Measurements from ENCODE around the gene MS4A8.

The MS4A8 gene

DNA sequence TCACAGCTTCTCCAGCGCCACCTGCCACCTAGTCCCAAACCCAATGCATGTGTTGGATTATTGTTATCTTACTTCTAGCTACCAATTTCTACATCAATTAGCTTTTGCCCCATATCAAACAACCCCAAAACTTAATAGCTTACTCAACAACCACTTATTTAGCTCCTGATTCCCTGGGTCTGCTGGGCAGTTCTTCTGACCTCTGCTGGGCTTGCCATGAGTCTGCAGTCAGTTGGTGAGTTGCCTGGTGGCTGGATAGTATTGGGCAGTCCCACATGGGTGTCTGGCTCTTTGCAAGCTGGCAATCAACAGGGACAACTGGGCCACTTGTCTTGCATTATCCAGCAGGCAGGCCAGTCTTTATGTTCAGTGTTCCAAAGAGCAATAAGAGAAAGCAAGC is 43.6 kb downstream of the MS4A8 start:
- TF ChIP-seq, protein P1, sequence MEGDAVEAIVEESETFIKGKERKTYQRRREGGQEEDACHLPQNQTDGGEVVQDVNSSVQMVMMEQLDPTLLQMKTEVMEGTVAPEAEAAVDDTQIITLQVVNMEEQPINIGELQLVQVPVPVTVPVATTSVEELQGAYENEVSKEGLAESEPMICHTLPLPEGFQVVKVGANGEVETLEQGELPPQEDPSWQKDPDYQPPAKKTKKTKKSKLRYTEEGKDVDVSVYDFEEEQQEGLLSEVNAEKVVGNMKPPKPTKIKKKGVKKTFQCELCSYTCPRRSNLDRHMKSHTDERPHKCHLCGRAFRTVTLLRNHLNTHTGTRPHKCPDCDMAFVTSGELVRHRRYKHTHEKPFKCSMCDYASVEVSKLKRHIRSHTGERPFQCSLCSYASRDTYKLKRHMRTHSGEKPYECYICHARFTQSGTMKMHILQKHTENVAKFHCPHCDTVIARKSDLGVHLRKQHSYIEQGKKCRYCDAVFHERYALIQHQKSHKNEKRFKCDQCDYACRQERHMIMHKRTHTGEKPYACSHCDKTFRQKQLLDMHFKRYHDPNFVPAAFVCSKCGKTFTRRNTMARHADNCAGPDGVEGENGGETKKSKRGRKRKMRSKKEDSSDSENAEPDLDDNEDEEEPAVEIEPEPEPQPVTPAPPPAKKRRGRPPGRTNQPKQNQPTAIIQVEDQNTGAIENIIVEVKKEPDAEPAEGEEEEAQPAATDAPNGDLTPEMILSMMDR (IDR thresholded peaks at IDR 0.05; ENCODE audit: borderline replicate concordance, insufficient read depth, low read depth, low read length), result no peak
- no peak overlapping the region for H3K4me3 ChIP-seq (ENCODE audit: low read depth, low read length)

DNA sequence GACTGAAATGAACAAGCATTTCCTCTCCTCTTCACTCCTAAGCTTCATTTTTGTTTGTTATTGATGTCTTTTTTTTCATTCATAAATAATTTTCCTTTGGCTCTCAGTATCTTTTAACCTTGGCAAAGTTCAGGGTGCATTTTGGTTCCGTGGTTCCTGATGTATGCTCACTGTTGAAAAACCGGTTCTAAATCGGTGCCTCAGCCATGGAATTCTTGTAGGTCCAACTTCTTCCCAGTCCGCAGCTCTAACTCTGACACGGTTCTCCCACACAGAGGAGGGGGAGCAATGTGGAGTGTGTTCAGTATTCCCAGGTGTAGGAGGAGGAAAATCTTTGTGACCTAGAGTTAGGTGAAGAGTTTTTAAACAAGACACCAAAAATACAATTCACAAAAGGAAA is 44.7 kb downstream of the MS4A8 start:
- H3K4me3 ChIP-seq (ENCODE audit: low read depth, low read length), result no peak overlapping the region
- TF ChIP-seq, protein P1 (IDR thresholded peaks at IDR 0.05; ENCODE audit: borderline replicate concordance, insufficient read depth, low read depth, low read length), result no peak

DNA sequence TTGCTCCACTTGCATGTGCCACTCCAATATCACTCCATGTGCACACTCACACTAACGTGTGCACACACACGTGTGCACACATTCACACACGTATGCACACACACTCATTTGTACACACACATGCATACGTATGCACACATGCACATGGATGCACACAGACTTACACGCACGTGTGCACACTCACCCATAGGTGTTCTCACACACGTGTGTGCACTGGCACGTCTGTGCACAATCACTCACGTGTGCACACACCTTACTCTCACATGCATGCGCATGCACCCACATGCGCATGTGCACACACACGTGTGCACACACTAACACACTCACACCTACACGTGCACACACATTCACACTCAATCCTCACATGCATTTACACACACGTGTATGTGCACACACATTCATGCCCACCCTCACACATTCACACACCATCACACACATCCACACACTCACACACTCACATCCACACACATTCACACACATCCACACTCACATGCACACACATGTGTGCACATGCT is 48.0 kb downstream of the MS4A8 start:
- TF ChIP-seq, protein P1 (IDR thresholded peaks at IDR 0.05; ENCODE audit: borderline replicate concordance, insufficient read depth, low read depth, low read length), result no peak
- no peak overlapping the region for H3K4me3 ChIP-seq (ENCODE audit: low read depth, low read length)

DNA sequence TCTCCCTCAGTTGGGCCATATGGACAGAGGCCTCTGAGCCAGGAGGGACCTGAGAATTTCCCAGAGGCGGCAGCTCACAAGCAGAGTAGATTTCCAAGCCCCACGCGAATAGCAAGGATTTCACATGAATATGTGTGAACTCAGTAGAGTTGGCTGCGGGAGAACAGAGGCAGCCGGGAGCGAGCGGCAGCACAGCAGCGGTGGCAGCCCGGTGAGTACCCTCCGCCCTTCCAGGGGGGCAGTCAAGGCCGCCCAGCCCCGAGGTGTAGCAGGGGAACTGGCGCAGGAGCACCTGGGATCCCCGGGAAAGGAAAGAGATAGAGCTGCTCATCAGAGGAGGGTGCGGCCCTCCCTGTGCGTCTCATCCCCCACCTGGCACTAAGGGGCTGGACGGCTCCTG is 48.8 kb downstream of the MS4A8 start:
- no peak overlapping the region for H3K4me3 ChIP-seq (ENCODE audit: low read depth, low read length)
- TF ChIP-seq, protein P1 (IDR thresholded peaks at IDR 0.05; ENCODE audit: borderline replicate concordance, insufficient read depth, low read depth, low read length), result no peak

DNA sequence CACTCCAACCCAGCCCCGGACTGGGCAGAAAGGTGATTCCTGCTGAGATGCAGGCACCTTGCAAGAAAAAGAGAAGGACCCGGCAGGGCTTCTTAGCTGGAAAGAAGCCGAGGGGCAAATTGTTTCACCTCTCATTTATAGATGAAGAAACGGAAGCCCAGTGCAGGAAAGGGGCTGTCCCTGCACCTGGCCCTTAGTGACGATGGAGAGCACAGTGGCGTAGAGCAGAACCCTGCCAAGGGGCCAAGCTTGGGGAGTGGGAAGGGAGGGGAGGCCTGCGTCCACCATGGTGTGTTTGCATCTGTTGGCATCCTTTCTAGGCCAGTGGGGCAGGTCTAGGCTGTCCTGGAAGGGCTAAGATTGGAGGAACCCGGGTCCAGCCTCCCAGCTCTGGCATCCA is 49.4 kb downstream of the MS4A8 start:
- H3K4me3 ChIP-seq (ENCODE audit: low read depth, low read length), result no peak overlapping the region
- TF ChIP-seq, protein P1 (IDR thresholded peaks at IDR 0.05; ENCODE audit: borderline replicate concordance, insufficient read depth, low read depth, low read length), result no peak

DNA sequence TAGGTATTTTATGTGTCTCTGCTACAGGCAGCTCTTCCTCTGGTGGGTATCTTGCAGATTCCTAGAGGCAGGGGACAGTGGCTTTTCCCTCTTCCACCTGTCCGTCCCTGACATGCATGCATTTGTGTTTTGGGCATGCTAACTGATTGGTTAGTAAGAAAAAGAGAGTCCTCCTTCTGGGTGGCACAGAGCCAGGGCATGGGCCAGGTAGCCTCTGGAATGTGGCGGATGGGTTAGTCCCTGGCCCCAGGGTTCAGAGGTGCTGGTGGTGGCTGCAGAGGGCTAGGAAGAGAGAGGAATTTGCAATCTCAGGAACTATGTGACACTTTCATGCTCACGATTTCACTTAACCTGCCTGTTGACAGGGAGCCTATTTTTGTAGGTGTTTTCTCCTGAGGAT is 51.5 kb downstream of the MS4A8 start:
- TF ChIP-seq, protein P1 (IDR thresholded peaks at IDR 0.05; ENCODE audit: borderline replicate concordance, insufficient read depth, low read depth, low read length), result no peak
- no peak overlapping the region for H3K4me3 ChIP-seq (ENCODE audit: low read depth, low read length)

DNA sequence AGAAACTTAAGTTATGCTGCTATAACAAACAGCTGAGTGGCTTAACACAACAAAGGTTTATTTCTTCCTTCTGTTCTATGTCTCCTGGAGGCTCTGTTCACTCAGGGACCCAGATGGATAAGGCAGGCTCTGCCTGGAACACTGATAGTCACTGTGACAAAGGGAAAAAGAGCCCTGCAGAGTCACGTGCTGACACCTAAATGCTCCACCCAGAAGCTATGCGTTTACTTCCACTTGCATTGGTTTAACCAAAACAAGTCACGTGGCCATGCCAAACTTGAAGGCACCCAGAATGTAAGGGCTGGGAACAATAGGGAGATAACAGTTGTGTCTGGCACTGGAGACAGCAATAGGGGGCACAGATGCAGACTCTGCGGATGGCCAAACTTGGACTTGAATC is 53.9 kb downstream of the MS4A8 start:
- TF ChIP-seq, protein P1 (IDR thresholded peaks at IDR 0.05; ENCODE audit: borderline replicate concordance, insufficient read depth, low read depth, low read length), result no peak
- H3K4me3 ChIP-seq (ENCODE audit: low read depth, low read length), result no peak overlapping the region
